Measurements from ENCODE around the gene CYP2D6.
"Not testable (repeated sequence)": the region's sequence is repeated elsewhere in the genome, so short reads cannot be mapped to it uniquely, and the experiment has no call there.

CYP2D6 gene

DNA sequence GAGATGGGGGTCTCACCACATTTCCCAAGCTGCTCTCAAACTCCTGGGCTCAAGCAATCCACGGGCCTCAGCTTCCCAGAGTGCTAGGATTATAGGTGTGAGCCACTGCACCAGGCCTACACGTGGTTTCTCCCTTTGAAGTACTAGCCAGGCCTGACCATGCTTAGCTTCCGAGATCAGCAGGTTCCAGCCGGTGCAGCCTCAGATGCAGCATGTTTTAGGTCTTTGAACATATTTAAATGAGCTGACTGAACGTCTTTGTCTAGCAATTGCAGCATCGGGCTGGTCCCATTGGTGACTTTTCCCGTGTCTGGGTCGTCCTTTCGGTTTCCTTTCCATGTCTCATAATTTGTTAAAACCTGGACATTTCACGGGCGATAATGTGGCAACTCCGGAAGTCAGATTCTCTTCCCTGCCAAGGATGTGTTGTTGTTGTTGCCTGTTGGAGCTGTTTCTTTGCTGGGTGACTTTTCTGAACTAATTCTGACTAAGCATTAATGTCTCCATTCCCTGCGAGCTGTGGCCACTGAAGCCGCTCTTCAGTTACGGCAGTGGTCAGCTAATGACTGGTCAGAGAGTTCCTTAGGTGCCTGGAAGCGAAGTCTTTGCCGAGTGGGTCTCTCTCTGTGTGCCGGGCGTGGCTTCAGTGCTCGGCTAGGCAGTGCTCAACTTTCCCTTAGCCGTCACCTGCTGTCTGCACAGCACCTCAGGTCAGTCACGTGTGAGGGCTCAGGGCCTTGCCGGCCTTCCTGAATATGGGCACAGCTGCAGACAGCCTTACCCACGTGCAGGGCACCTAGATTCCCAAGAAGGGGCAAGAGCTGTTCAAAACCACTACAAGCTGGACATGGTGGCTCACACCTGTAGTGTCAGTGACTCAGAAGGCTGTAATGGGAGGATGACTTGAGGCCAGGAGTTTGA is 3.8 kb upstream of the CYP2D6 start:
- Histone ChIP-seq H3K36me3 (ENCODE audit: control insufficient read depth in 5 of 5, insufficient read depth in 5 of 5, low read length in 5 of 5) (peaks cover 0 to 4% (median 0%) of the 10 kb centered on the region in 5 donors), H3K4me1 (ENCODE audit: control insufficient read depth in 5 of 5, insufficient read depth in 5 of 5, low read length in 5 of 5) (peaks cover 0 to 18% (median 0%) of the 10 kb centered on the region in 5 donors), H3K9me3 (ENCODE audit: control insufficient read depth in 5 of 5, low read length in 5 of 5) (no peaks in the 10 kb centered on the region), H3K4me3 (ENCODE audit: low read depth in 1 of 5, low read length in 5 of 5) (peak overlapping the region in 2 of 5 donors; percentile 12 to 15), H3K27me3 (ENCODE audit: control insufficient read depth in 5 of 5, insufficient read depth in 4 of 5, low read length in 5 of 5) (peaks cover 0 to 5% (median 3%) of the 10 kb centered on the region in 5 donors), H3K9ac (ENCODE audit: low read length in 5 of 5) (peak overlapping the region in 1 of 5 donors; percentile 29), H3K27ac (ENCODE audit: low read depth, low read length) (no peak overlapping the region)

- Histone ChIP-seq H3K9me3 (ENCODE audit: control insufficient read depth in 5 of 5, low read length in 5 of 5) (no peaks in the 10 kb centered on the region), H3K36me3 (ENCODE audit: control insufficient read depth in 5 of 5, insufficient read depth in 5 of 5, low read length in 5 of 5) (no peaks in the 10 kb centered on the region), H3K4me3 (ENCODE audit: low read depth in 1 of 5, low read length in 5 of 5) (no peak overlapping the region), H3K4me1 (ENCODE audit: control insufficient read depth in 5 of 5, insufficient read depth in 5 of 5, low read length in 5 of 5) (peaks cover 0 to 30% (median 0%) of the 10 kb centered on the region in 5 donors), H3K27ac (ENCODE audit: low read depth, low read length) (no peak overlapping the region), H3K27me3 (ENCODE audit: control insufficient read depth in 5 of 5, insufficient read depth in 4 of 5, low read length in 5 of 5) (peaks cover 0 to 5% (median 3%) of the 10 kb centered on the region in 5 donors), H3K9ac (ENCODE audit: low read length in 5 of 5) (no peak overlapping the region)
Observed at GRCh38 chr22:42132457-42132856, 1.8 kb upstream of the CYP2D6 start.

DNA sequence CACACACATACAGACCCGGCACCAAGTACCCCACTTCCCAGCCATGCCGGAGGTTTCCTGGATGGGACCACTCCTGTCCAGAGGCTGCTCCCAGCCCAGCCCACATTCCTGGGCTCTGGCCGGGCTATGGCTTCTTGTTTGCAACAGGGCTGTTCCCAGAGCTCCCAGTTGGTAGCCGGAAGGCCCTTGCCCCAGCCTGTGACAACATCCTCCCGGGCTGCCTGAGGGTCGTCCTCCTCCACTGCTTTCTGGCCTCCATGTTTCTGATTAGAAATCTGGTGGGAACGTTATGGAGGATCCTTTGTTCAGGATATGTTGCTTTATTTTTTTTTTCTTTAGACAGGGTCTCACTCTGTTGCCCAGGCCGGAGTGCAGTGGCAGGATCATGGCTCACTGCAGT is 952 bp upstream of the CYP2D6 start:
- Histone ChIP-seq H3K9ac (ENCODE audit: low read length in 5 of 5) (no peak overlapping the region), H3K4me1 (ENCODE audit: control insufficient read depth in 5 of 5, insufficient read depth in 5 of 5, low read length in 5 of 5) (peaks cover 0 to 30% (median 0%) of the 10 kb centered on the region in 5 donors), H3K9me3 (ENCODE audit: control insufficient read depth in 5 of 5, low read length in 5 of 5) (no peaks in the 10 kb centered on the region), H3K4me3 (ENCODE audit: low read depth in 1 of 5, low read length in 5 of 5) (no peak overlapping the region), H3K27ac (ENCODE audit: low read depth, low read length) (no peak overlapping the region), H3K27me3 (ENCODE audit: control insufficient read depth in 5 of 5, insufficient read depth in 4 of 5, low read length in 5 of 5) (peaks cover 0 to 5% (median 3%) of the 10 kb centered on the region in 5 donors), H3K36me3 (ENCODE audit: control insufficient read depth in 5 of 5, insufficient read depth in 5 of 5, low read length in 5 of 5) (no peaks in the 10 kb centered on the region)

DNA sequence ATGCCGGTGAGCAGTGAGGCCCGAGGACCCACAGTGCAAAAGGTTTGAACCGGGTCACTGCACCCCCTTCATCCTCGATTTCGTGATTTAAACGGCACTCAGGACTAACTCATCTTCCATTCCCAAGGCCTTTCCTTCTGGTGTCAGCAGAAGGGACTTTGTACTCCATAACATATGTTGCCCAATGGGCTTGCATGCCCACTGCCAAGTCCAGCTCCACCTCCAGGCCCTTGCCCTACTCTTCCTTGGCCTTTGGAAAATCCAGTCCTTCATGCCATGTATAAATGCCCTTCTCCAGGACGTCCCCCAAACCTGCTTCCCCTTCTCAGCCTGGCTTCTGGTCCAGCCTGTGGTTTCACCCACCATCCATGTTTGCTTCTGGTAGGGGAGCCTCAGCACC is 428 bp downstream of the CYP2D6 start:
- not testable (repeated sequence) for H3K4me3 ChIP-seq (ENCODE audit: low read depth in 1 of 5, low read length in 5 of 5); H3K27me3 ChIP-seq (ENCODE audit: control insufficient read depth in 5 of 5, insufficient read depth in 4 of 5, low read length in 5 of 5); H3K9me3 ChIP-seq (ENCODE audit: control insufficient read depth in 5 of 5, low read length in 5 of 5); H3K36me3 ChIP-seq (ENCODE audit: control insufficient read depth in 5 of 5, insufficient read depth in 5 of 5, low read length in 5 of 5); H3K9ac ChIP-seq (ENCODE audit: low read length in 5 of 5); H3K27ac ChIP-seq (ENCODE audit: low read depth, low read length)
- peaks cover 0 to 30% (median 0%) of the 10 kb centered on the region in 5 donors for H3K4me1 ChIP-seq (ENCODE audit: control insufficient read depth in 5 of 5, insufficient read depth in 5 of 5, low read length in 5 of 5)

DNA sequence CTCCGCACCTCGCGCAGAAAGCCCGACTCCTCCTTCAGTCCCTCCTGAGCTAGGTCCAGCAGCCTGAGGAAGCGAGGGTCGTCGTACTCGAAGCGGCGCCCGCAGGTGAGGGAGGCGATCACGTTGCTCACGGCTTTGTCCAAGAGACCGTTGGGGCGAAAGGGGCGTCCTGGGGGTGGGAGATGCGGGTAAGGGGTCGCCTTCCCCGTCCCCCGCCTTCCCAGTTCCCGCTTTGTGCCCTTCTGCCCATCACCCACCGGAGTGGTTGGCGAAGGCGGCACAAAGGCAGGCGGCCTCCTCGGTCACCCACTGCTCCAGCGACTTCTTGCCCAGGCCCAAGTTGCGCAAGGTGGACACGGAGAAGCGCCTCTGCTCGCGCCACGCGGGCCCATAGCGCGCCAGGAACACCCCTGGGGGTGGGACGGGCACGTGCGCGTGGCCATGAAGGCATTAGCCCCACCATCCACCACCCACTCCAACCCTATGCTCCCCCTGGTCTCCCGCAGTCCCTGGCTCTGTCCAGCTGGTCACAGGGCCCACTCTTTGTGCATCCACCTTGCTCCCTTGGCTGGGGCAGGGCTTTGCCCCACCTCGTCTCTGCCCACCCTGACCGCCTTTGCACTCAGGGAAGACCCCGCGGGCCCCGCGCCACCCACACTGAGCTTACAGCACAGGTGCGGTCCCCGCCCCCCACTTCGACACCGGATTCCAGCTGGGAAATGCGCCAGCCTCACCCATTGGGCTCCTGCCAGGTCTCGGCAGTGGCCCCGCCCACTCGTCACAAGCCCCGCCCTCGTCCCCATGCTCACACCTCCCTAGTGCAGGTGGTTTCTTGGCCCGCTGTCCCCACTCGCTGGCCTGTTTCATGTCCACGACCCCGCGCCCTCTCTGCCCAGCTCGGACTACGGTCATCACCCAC is 1.6 kb downstream of the CYP2D6 start:
- not testable (repeated sequence) for H3K36me3 ChIP-seq (ENCODE audit: control insufficient read depth in 5 of 5, insufficient read depth in 5 of 5, low read length in 5 of 5); H3K27me3 ChIP-seq (ENCODE audit: control insufficient read depth in 5 of 5, insufficient read depth in 4 of 5, low read length in 5 of 5); H3K27ac ChIP-seq (ENCODE audit: low read depth, low read length); H3K4me3 ChIP-seq (ENCODE audit: low read depth in 1 of 5, low read length in 5 of 5); H3K9ac ChIP-seq (ENCODE audit: low read length in 5 of 5); H3K9me3 ChIP-seq (ENCODE audit: control insufficient read depth in 5 of 5, low read length in 5 of 5)
- H3K4me1 ChIP-seq (ENCODE audit: control insufficient read depth in 5 of 5, insufficient read depth in 5 of 5, low read length in 5 of 5): peaks cover 0 to 23% (median 0%) of the 10 kb centered on the region in 5 donors

DNA sequence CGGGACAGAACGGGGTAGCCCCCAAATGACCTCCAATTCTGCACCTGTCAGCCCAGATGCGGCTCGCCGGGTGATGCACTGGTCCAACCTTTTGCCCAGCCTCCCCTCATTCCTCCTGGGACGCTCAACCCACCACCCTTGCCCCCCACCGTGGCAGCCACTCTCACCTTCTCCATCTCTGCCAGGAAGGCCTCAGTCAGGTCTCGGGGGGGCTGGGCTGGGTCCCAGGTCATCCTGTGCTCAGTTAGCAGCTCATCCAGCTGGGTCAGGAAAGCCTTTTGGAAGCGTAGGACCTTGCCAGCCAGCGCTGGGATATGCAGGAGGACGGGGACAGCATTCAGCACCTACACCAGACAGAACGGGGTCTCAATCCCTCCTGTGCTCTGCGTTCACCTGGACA is 2.6 kb downstream of the CYP2D6 start:
- H3K4me3 ChIP-seq (ENCODE audit: low read depth in 1 of 5, low read length in 5 of 5); H3K9me3 ChIP-seq (ENCODE audit: control insufficient read depth in 5 of 5, low read length in 5 of 5); H3K36me3 ChIP-seq (ENCODE audit: control insufficient read depth in 5 of 5, insufficient read depth in 5 of 5, low read length in 5 of 5); H3K27ac ChIP-seq (ENCODE audit: low read depth, low read length); H3K9ac ChIP-seq (ENCODE audit: low read length in 5 of 5); H3K27me3 ChIP-seq (ENCODE audit: control insufficient read depth in 5 of 5, insufficient read depth in 4 of 5, low read length in 5 of 5): not testable (repeated sequence)
- H3K4me1 ChIP-seq (ENCODE audit: control insufficient read depth in 5 of 5, insufficient read depth in 5 of 5, low read length in 5 of 5): peaks cover 0 to 21% (median 0%) of the 10 kb centered on the region in 5 donors

DNA sequence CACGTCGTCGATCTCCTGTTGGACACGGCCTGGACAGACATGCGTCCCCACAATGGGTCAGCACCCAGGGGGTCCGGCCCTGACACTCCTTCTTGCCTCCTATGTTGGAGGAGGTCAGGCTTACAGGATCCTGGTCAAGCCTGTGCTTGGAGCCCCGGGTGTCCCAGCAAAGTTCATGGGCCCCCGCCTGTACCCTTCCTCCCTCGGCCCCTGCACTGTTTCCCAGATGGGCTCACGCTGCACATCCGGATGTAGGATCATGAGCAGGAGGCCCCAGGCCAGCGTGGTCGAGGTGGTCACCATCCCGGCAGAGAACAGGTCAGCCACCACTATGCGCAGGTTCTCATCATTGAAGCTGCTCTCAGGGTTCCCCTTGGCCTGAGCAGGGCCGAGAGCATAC is 3.0 kb downstream of the CYP2D6 start:
- no peaks in the 10 kb centered on the region for H3K9me3 ChIP-seq (ENCODE audit: control insufficient read depth in 5 of 5, low read length in 5 of 5)
- H3K27me3 ChIP-seq (ENCODE audit: control insufficient read depth in 5 of 5, insufficient read depth in 4 of 5, low read length in 5 of 5): peaks cover 0 to 2% (median 0%) of the 10 kb centered on the region in 5 donors
- H3K27ac ChIP-seq (ENCODE audit: low read depth, low read length): no peak overlapping the region

DNA sequence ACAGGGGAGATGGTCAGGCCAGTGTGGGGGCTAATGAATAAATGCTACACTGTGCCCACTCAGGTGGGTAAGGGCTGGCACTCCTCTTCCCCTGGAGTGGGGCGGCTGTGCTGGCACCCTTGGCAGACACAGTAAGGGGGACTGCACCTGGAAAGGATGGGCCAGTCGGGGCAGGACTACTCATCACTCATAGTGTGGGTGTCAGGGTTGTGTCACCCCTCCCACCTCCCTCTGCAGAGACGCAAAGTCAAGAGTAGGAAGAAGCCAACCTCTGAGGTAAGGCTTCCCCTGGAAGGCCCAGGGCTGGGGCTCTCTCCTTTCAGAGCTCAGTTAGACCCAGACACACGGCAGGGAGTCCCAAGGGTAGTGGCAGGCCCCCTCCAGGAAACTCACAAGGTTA is 7.1 kb downstream of the CYP2D6 start:
- H3K4me3 ChIP-seq (ENCODE audit: low read depth in 1 of 5, low read length in 5 of 5); H3K4me1 ChIP-seq (ENCODE audit: control insufficient read depth in 5 of 5, insufficient read depth in 5 of 5, low read length in 5 of 5); H3K9me3 ChIP-seq (ENCODE audit: control insufficient read depth in 5 of 5, low read length in 5 of 5); H3K27ac ChIP-seq (ENCODE audit: low read depth, low read length); H3K9ac ChIP-seq (ENCODE audit: low read length in 5 of 5); H3K36me3 ChIP-seq (ENCODE audit: control insufficient read depth in 5 of 5, insufficient read depth in 5 of 5, low read length in 5 of 5); H3K27me3 ChIP-seq (ENCODE audit: control insufficient read depth in 5 of 5, insufficient read depth in 4 of 5, low read length in 5 of 5): not testable (repeated sequence)

More for the DNA sequence above, 3.0 kb downstream of the CYP2D6 start:
- Histone ChIP-seq H3K36me3 (ENCODE audit: control insufficient read depth in 5 of 5, insufficient read depth in 5 of 5, low read length in 5 of 5) (peaks cover 0 to 2% (median 0%) of the 10 kb centered on the region in 5 donors), H3K4me3 (ENCODE audit: low read depth in 1 of 5, low read length in 5 of 5) (no peak overlapping the region), H3K9ac (ENCODE audit: low read length in 5 of 5) (no peak overlapping the region), H3K4me1 (ENCODE audit: control insufficient read depth in 5 of 5, insufficient read depth in 5 of 5, low read length in 5 of 5) (peaks cover 0 to 21% (median 0%) of the 10 kb centered on the region in 5 donors)

DNA sequence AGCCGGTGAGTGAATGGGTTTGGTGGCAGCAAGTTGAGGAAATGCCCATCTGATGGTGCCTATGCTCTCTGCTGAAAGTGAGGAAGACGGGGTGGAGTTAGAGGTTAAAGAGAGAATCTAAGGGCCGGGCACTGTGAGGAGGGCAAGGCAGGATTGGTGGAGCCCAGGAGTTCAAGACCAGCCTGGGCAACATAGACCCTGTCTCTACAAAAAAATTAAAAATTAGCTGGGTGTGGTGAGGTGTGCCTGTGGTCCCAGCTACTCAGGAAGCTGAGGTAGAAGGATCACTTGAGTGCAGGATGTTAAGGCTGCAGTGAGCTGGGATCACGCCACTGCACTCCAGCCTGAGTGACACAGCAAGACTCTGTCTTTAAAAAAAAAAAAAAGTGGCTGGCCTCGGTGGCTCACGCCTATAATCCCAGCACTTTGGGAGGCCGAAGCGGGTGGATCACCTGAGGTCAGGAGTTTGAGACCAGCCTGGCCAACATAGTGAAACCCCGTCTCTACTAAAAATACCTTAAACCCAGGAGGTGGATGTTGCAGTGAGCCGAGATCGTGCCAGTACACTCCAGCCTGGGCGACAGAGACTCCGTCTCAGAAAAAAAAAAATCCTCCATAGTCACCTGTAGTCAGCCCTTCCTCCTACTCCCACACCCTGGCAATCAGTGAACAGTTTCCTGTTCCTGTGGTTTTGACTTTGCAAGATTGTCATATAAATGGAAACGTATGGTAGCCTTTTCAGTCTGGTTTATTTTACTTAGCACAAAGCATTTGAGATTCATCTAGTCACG is 10.2 kb downstream of the CYP2D6 start:
- not testable (repeated sequence) for H3K27ac ChIP-seq (ENCODE audit: low read depth, low read length); H3K27me3 ChIP-seq (ENCODE audit: control insufficient read depth in 5 of 5, insufficient read depth in 4 of 5, low read length in 5 of 5); H3K36me3 ChIP-seq (ENCODE audit: control insufficient read depth in 5 of 5, insufficient read depth in 5 of 5, low read length in 5 of 5); H3K9me3 ChIP-seq (ENCODE audit: control insufficient read depth in 5 of 5, low read length in 5 of 5); H3K9ac ChIP-seq (ENCODE audit: low read length in 5 of 5); H3K4me3 ChIP-seq (ENCODE audit: low read depth in 1 of 5, low read length in 5 of 5)
- peaks cover 2 to 12% (median 4%) of the 10 kb centered on the region in 5 donors for H3K4me1 ChIP-seq (ENCODE audit: control insufficient read depth in 5 of 5, insufficient read depth in 5 of 5, low read length in 5 of 5)
